GM19023 (cell line): ENCODE measurements around the gene DIPK2A.

Experiments
- ATAC-seq: cut with Tn5 transposase; IDR thresholded peaks from one replicate; pipeline ENCODE4 v1.9.1; 2021; ENCODE audit warnings: mild to moderate bottlenecking, moderate library complexity; ENCODE audit not compliant: unreplicated experiment

The DIPK2A gene

GRCh38 chr3:143974271-143975238, 2.9 kb downstream of the DIPK2A start:
- ATAC-seq = no peak

DNA sequence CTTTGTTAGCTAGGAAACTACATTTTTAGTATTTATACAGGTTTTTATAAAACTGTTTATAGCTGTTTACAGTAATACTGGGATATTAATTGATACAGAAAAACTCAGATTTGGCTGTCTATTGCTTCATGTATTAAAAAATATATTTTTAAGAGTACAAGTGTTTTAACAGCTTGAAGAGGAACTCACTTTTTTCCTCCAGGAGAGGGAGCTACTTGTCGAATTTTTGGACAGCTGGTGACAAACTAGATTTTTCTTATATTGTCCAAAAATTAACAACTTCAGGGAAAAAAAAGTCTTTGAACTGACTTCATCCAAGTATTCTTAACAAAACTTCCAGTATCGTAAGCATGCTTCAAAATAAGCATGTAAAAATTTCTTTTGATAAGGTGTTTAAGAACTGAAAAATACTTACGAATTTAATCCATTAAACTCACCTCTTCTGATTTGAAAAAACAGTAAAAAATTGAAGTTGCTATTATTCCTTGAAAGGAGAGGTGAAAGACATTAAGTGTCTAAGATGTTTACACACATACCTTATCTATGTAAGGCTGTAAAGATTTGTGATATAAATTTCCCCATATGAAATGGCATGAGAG, 4.0 kb downstream of the DIPK2A start:
- no peak for ATAC-seq

- ATAC-seq = peak; percentile 26
Observed at GRCh38 chr3:143977341-143978262, 6.0 kb downstream of the DIPK2A start.

GRCh38 chr3:143978263-143978631, 6.6 kb downstream of the DIPK2A start:
- no peak for ATAC-seq

- no peak for ATAC-seq
Observed at GRCh38 chr3:143979041-143979440, 7.4 kb downstream of the DIPK2A start.

GRCh38 chr3:143979813-143980212, 8.2 kb downstream of the DIPK2A start:
- no peak for ATAC-seq

GRCh38 chr3:143988306-143988705, 16.7 kb downstream of the DIPK2A start:
- no peak for ATAC-seq

DNA sequence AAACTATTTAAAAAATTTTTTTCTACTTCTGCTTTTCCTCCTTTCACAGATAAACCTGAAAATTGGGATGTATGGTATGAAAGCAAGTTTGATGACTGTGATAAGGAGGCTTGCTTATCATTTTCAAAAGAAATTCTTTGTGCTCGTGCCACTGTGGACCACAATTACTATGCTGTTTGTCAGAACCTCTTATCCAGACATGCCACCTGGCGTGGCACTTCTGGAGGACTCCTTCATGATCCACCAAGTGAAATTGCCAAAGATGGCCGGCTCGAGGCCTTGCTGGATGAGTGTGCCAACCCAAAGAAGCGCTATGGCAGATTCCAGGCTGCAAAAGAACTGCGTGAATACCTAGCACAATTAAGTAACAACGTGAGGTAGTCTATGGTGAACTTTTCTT, 17.8 kb downstream of the DIPK2A start:
- no peak for ATAC-seq

- no peak for ATAC-seq
Observed at GRCh38 chr3:143991713-143992112, 20.1 kb downstream of the DIPK2A start.

DNA sequence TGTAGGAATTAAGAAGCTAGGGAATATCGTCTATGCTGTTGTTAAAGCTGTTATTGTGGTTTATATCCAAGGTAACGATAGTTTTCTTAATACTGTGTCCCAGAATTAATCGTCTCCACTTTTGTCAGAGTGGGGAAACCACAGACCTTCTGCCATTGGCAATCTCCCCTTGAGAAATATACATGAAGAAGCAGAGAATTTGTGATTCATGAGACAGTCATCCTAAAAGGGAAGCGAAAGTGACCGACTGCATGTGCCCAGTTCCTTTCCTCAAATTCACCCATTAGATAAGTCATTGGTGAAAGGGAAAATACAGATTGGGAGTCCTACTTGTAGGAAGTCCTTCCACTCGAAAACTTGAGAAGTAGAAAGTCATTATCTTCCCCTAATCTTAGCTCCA, 26.6 kb downstream of the DIPK2A start:
- no peak for ATAC-seq

GRCh38 chr3:144003051-144003450, 31.4 kb downstream of the DIPK2A start:
- no peak for ATAC-seq

- no peak for ATAC-seq
Observed at GRCh38 chr3:144010371-144010770, 38.7 kb downstream of the DIPK2A start.

GRCh38 chr3:144011251-144011799, 39.7 kb downstream of the DIPK2A start:
- ATAC-seq = no peak

DNA sequence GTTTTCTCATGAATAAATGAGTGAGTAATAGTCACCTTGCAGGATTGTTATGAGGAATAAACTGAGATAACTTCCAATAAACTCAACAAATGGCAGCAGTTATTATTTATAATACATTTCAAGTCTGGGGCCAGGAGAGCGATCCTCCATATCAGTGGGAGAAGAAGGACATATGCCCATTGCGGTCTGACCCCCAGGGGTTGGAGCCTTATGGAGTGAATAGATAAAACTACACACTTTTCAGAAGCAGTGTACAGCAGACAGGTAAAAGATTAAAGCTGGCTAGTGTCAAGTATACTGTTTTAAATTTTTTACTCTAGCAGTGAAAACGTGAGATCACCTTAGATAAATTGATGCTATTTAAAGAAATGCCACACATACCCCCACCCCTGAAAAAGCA, 43.5 kb downstream of the DIPK2A start:
- ATAC-seq = no peak

GRCh38 chr3:144018776-144019175, 47.2 kb downstream of the DIPK2A start:
- no peak for ATAC-seq
